ENCODE results near the gene SLC30A7. TPM values are rescaled to one million over a fixed set of nuclear protein-coding genes. Genes with fewer than 3 reads are reported as not detected.

Gene SLC30A7
- total and polyA plus RNA-seq, 9 donors, result 7.0 to 18.4 (median 9.0) TPM

Other genes with a start within 250 kb of the SLC30A7 start
- gene VCAM1, start 176.3 kb upstream of the SLC30A7 start, total RNA-seq, result 18.4 TPM
- gene VCAM1, start 176.3 kb upstream of the SLC30A7 start, polyA plus RNA-seq (ENCODE audit: insufficient read depth in 1 of 8, insufficient read length in 8 of 8, low replicate concordance in 1 of 8), result 10 to 100 TPM in 4 of 8 donors, 1 to 10 TPM in 4; 5.8 to 18.5 (median 10.0) TPM
- gene EXTL2, start 1.2 kb upstream of the SLC30A7 start, total RNA-seq, result 26.2 TPM
- 10 to 100 TPM; 30.5 to 47.1 (median 34.4) TPM for gene EXTL2, start 1.2 kb upstream of the SLC30A7 start, polyA plus RNA-seq (ENCODE audit: insufficient read depth in 1 of 8, insufficient read length in 8 of 8, low replicate concordance in 1 of 8)
- 46.1 TPM for gene DPH5, start 129.7 kb downstream of the SLC30A7 start, total RNA-seq
- 10 to 100 TPM; 48.4 to 68.3 (median 55.9) TPM for gene DPH5, start 129.7 kb downstream of the SLC30A7 start, polyA plus RNA-seq (ENCODE audit: insufficient read depth in 1 of 8, insufficient read length in 8 of 8, low replicate concordance in 1 of 8)

Data from muscle of leg (tissue), 9 donors.